ENCODE results near the gene ZNF791. TPM values are rescaled to one million over a fixed set of nuclear protein-coding genes. Genes with fewer than 3 reads are reported as not detected.

The ZNF791 gene
- total and polyA plus RNA-seq, 2 of the 13 experiments (the other 11 are each of a cell fraction or from before 2014, with no cell fraction given), result 12.8 to 17.4 TPM

GRCh38 chr19:12607631-12608030 is 3.1 kb upstream of the ZNF791 start:
- WGBS (ENCODE audit: low lambda C conversion rate), result 97% methylated on average over 3 of the region's 3 CpGs
- intact Hi-C loops (cut with micrococcal nuclease; ENCODE audit: unreplicated experiment), result no loop called here
- Histone ChIP-seq H3K4me1 (ENCODE audit: insufficient read depth, low read length) (peaks cover 7% of the 10 kb centered on the region; the same call in 1 of the 2 replicates), H4K20me1 (ENCODE audit: insufficient read depth, low read length) (no peaks in the 10 kb centered on the region), H3K9me3 (ENCODE audit: low read length) (no peaks in the 10 kb centered on the region), H2AFZ (ENCODE audit: low read length) (no peak overlapping the region), H3K79me2 (ENCODE audit: insufficient read depth, low read length) (peaks cover 26% of the 10 kb centered on the region), H3K27ac (ENCODE audit: extremely low read length, insufficient read depth, low read length) (no peak overlapping the region), H3K4me2 (ENCODE audit: low read depth, low read length) (no peak overlapping the region), H3K9ac (ENCODE audit: insufficient read depth, low read depth, low read length) (no peak overlapping the region), H3K36me3 (replicated peaks in 1 of 2; ENCODE audit: control insufficient read depth in 1 of 2, insufficient read depth in 2 of 2, low read length in 2 of 2) (peaks cover 0 to 18% of the 10 kb centered on the region in 2 experiments; a peak in 2 of 5 replicates), H3K4me3 (replicated peaks in 1 of 3; ENCODE audit: insufficient read depth in 1 of 3, low read depth in 2 of 3, low read length in 3 of 3) (no peak overlapping the region), H3K27me3 (ENCODE audit: control insufficient read depth in 1 of 2, insufficient read depth in 2 of 2, low read length in 2 of 2) (no peaks in the 10 kb centered on the region; a peak in 1 of 5 replicates)
- in situ Hi-C loops (cut with HindIII; ENCODE audit: extremely low pct_ligation_motif_present, low pct_unique_long_range_greater_than_20kb), result no loop called here
- DNase-seq (ENCODE audit: low spot score) (no peak), ATAC-seq (no peak), FAIRE-seq (no peak)
- no peak for TF ChIP-seq MEIS2 (CRISPR knock-in tag; IDR thresholded peaks at IDR 0.05)
- TF ChIP-seq ZNF781 (CRISPR knock-in tag; IDR thresholded peaks at IDR 0.05; ENCODE audit: borderline replicate concordance, not compliant biosample characterization), result no peak
- TF ChIP-seq ARID4A (CRISPR knock-in tag; IDR thresholded peaks at IDR 0.05; ENCODE audit: borderline replicate concordance), result no peak
- POLR2A ChIA-PET, result no interaction called here
- no TSS peak for BruUV-seq (replicated peaks)
- CTCF ChIA-PET (ENCODE audit: low intra/inter-chr PET ratio, low total read pairs), result no interaction called here
